Measurements from ENCODE around the gene TLK2. TPM values are rescaled to one million over a fixed set of nuclear protein-coding genes. Genes with fewer than 3 reads are reported as not detected.
"Not testable (repeated sequence)": the region's sequence is repeated elsewhere in the genome, so short reads cannot be mapped to it uniquely, and the experiment has no call there.

The TLK2 gene
- total RNA-seq, 1 donor from 2014 or later: 58.4 TPM

DNA sequence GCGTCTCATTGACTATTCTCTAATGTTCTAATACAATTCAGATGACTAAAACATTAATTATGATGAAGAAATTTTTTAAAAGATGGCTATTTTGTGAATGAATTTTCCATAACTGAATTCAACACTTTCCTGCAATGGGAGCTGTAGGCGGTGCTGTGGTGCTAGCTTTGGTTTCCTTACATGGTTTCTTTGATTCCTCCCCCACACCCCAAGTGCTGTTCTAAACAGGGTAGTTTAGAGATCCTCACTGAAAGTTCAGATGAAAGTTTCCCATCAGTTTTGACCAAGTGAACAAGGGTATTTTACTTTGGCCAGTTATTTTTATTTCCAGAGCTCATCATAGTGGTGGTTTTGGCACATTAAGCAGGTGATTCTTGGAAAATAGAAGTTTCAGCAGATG lies 122.8 kb downstream of the TLK2 start:
- DNase-seq: no peak

DNA sequence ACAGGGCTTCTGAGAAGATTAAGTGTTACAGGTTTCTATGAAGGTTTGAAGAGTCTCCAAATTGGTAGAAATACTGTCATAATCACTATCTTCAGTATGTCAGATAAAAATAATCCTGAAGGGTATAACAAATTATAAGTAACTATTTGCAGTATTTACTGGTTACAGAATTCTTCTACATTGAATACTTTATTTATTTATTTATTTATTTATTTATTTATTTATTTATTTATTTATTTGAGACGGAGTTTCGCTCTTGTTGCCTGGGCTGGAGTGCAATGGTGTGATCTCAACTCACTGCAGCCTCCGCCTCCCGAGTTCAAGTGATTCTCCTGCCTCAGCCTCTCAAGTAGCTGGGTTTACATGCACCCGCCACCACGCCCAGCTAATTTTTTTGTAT lies 125.2 kb downstream of the TLK2 start:
- not testable (repeated sequence) for DNase-seq

DNA sequence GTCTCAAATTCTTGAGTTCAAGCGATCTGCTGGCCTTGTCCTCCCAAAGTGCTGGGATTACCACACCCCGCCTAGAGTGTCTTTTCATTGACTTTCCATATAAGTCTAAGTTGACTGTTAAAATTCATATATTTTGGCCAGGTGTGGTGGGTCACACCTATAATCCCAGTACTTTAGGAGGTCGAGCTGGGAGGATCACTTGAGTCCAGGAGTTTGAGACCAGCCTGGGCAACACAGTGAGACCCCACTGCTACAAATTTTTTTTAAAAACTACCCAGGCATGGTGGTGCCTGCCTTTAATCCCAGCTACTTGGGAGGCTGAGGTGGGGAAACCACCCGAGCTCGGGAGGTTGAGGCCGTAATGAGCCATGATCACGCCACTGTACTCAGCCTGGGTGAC lies 127.0 kb downstream of the TLK2 start:
- DNase-seq: no peak

DNA sequence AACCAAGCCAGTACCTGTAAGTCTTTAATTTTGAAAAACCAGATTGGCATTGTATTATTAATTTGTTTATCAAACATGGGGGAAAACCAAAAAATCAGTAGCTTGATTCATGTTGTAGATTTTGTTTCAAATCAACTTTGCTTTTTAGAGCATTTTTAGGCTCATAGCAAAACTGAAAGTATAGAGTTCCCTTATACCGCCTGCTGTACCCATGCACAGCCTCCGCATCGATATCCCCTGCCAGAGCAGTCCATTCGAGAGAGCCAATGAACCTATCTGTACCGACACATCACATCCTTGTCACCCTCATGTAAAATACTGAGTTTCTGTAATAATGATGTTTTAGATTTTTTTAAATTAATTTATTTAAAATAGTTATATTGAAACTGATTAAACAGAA lies 132.7 kb downstream of the TLK2 start:
- DNase-seq: no peak

DNA sequence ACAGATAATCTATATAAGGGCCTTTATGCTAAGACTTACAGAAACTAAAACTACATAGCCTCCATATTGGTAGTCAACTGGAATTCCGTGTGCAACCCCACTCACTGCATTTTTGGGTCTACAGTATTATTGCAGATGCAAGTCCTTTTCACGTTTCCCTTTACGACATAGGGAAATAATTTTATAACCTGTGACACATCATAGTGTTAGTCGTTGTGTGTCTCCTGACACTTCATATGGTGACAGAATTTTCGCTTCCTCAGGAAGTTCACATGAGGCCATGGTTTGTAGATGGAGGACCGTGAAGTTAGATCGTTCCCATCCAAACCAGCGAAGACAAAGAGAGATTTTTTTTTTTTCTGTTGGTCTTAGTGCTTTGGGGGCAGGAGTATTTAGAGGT lies 133.1 kb downstream of the TLK2 start:
- no peak for DNase-seq

DNA sequence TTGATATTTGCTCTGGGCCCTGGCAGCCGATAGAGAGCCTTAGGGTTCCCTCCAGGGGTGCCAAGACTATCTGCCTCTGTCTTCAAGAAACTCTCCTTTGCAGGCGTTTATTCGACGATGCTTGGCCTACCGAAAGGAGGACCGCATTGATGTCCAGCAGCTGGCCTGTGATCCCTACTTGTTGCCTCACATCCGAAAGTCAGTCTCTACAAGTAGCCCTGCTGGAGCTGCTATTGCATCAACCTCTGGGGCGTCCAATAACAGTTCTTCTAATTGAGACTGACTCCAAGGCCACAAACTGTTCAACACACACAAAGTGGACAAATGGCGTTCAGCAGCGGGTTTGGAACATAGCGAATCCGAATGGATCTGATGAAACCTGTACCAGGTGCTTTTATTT lies 133.7 kb downstream of the TLK2 start:
- DNase-seq: not testable (repeated sequence)

DNA sequence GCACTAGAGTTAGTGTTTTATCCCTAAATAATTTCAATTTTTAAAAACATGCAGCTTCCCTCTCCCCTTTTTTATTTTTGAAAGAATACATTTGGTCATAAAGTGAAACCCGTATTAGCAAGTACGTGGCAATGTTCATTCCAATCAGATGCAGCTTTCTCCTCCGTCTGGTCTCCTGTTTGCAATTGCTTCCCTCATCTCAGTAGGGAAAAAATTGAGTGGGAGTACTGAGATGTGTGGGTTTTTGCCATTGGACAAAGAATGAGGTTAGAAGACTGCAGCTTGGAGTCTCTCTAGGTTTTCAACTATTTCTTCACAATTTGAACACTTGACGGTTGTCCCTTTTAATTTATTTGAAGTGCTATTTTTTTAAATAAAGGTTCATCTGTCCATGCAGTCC lies 134.5 kb downstream of the TLK2 start:
- not testable (repeated sequence) for DNase-seq

DNA sequence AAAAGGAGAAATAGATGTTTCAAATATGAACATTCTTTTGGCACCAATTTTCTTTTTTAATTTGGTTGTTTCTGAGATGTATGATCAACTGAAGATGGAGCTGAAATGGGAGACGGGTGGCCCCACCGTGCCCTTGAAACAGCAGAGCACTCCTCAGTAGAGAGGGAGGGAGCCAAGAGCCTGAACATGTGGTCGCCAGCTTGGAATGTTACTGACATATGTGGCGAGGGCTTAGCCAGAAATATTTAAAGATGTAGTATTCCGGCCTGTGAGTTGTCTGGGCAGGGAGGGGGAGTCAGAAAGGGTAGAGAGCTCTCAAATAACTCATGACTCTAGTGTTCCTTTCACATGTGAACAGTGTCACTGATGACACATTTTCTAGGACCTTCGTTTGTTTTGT lies 135.5 kb downstream of the TLK2 start:
- DNase-seq: peak; percentile 88

DNA sequence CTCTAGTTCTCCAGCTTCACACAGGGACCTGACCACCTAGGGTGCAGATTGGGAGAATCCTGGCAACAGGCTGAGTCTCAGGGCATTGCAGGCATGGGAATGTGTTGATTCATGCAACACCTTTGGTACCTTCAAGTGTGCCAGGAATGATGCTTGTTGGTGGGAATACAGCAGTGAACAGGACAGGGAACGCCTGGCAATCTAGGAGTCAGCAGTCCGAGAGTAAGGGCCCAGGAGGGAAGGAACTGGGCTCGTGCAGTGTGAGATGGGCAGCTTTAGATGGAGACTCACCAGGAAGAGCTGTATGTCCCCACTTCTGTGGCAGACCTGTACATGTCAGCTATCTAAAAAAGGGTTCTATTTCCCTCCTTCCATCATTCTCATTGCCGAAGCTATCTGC lies 136.9 kb downstream of the TLK2 start:
- no peak for DNase-seq

DNA sequence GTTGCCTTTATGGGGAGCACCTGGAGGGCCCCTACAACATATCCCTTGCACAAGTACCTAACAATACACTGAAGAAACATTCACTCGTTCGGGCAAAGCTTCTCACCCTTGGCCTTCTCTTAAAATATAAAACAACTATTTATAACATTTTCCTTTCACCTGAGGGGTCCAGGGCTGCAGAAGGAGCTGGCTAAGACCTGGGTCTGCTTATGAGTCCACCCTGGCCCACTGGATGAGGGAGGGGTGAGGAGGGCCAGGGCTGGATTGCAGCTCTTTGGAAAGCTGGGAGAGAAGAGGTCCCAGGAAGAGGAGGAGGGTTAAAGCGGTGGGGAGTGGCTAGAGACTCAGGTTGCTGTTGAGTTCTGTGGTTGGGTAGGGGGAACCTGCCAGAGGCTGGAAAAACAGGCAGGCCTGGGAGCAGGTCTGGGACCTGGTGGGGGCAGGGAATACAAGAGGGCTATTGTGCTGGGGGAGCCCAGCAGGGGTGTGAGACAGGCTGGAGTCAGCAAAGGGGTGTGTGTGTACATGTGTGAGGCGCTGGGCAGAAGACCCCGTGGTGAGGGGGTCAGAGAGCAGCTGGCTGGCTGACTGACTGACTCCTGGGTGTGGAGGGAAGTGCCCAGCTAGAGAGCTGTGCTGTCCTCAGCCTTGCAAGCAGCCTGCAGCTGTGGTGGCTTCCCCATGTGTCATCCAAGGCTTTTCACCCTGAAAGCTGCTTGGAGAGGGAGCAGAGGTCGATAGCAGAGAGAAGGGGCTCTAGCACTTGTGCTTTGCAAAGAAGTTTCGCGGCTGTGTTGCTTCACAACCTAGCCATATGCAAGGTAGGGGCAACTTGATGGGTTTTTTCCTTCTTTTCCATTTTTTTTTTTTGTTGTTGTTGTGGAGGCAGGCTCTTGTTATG lies 138.6 kb downstream of the TLK2 start:
- DNase-seq: peak; percentile 73

DNA sequence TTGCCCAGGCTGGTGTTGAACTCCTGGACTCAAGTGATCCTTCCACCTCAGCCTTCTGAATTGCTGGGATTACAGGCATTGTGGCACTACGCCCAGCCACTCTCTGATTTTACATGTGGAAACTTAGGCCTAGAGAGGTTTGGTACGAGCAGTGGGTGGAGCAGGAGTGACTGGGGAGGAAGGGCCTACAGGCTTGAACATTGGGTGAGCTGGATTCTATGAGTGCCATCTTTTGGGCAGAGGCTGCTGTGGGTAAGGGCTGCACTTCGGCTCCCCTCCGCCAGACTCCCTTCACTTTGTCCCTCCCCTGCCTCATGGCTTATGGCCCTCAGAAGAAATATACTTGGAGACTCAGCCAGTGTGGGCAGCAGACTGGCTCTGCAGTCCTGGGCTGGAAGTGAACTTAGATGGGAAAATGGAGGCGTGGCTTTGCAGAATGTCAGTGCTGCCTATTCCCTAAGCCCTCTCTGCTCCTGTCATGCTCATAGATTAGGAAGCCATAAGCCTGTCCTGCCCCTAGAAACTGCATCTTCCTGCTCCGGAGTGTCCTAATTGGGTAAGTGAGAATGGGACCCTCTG lies 139.4 kb downstream of the TLK2 start:
- DNase-seq: peak; percentile 51

DNA sequence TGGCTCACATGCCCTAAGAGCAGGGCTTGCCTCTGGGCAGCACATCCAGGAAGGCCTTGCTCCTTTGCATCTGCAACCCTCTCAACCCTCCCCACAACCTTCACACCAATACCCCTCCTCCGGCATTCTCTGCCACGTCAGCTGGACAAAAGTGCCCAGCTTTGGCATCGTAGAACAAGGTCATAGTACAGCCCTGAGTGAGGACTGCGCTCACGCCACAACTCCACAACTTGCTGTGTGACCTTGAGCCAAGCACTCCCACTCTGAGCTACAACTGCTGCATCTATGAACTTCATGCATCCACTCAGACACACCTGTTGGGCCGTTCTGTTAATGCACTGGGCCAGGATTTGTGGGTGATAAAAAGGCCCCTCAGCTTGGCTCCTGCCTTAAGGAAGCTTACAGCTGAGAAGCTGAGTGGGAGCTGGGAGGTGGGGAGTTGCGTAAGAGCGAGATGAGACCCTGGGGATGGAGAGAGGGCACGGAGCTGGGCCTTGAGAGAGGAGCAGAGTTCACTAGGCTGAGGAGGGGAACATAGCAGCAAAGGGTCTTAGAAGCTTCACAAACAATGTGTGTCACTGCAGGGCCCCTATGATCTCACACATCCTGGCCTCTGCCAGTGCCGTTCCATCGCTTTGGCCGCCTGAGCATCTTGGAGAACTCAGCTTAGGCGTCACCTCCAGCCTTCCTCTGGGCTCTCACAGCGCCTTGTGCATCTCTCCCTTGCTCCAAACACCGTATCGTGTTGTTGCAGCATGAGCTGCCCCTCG lies 140.2 kb downstream of the TLK2 start:
- peak; percentile 38 for DNase-seq

DNA sequence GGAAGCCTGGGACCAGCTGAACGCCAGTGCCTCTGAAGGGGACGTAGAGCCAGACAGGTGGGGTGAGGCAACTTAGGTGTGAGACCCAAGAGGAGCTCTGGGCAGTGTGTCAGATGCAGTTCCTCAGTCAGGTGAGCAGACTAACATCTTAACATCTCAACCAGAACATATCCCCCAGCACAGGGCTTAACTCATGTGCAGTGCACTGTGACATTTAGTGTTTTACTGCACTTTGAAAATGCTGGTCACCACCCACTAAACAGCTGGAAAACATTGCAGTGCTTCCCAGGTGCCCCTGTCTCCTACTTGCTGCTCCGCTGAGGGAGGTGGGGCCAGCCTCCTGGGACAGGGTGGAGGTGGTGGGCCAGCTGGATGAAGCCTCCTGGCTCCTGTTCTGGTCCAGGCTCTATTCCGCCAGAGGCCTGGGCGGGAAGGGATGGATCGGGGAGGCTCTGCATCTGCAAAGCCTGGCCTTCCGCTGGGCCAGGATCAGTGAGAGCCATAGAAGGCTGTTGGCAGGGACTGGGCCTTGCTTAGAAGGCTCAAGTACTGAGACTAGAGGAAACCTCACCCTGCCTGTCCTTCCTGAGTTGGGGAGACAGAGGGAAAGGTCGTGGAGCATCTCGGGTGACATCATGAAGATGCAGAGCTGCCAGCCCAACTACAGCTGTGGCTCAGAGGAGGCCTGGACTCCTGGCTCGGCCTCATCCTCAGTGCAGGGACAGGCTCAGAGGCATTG lies 141.0 kb downstream of the TLK2 start:
- no peak for DNase-seq

DNA sequence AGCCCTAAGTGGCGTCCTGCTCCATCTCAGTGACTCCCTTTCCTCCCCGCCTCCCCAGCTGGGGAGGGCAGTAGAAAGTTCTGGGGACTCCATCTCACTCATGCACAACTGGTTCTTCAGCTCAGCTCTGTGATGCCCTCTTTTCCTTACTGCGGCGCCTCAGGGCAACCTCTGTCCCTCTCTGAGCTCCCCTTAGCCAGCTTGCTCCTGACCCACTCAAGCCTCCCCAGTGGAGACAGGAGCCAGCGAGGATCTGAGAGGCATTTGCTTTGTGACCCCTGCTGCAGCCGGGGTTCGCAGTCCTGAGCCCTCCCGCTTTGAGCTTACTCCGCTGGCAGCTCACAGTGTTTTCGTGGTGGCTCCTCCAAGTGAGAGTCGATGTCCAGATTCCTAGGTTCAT lies 142.6 kb downstream of the TLK2 start:
- DNase-seq: no peak

DNA sequence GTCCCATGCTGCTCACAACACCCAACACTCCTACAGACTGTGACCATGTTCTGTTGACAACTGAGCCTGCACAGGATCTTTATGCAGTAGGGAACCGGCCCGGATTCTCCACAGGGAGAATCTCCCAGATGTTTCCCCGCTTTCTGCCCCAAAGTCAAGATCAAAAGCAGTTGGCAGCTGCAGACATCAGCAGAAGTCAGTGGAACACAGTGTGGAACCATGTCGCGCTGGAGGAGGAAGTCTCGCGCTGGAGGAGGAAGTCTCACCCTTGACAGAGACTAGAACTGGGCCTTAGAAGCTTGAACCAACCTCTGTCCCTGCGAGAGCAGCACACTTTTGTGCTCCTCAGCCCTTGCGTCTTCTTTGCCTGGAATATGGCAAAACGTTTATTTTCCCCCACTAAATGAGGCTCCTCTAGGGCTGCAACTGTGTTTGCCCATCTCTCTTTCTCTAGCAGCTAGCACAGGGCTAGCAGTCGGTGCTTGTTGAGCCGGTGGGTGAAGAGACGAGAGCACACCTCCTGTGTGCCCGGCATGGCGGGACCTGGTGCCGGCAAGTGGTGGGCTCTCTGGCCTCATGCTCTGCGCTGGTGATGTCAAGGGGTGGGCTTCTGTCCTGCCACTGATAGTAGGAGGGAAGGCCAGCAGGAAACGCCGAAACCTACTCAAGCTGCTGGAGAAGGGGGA lies 146.7 kb downstream of the TLK2 start:
- no peak for DNase-seq

DNA sequence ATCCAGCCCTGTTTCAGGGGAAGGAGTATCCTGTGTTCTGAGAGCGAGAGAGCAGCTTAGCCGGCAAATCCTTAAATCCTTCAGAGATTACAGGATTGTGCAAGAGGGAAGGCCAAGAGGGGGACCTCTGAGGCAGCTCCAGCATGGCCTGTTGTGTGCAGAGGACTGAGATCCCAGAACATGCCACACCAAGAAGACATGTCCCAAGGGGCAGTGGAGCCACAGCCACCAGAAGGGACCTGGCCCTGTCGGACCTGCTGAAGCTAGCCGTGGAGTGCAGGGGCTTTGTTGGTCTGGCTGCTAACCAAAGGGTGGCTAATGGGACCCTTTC lies 147.2 kb downstream of the TLK2 start:
- DNase-seq: peak; percentile 53

DNA sequence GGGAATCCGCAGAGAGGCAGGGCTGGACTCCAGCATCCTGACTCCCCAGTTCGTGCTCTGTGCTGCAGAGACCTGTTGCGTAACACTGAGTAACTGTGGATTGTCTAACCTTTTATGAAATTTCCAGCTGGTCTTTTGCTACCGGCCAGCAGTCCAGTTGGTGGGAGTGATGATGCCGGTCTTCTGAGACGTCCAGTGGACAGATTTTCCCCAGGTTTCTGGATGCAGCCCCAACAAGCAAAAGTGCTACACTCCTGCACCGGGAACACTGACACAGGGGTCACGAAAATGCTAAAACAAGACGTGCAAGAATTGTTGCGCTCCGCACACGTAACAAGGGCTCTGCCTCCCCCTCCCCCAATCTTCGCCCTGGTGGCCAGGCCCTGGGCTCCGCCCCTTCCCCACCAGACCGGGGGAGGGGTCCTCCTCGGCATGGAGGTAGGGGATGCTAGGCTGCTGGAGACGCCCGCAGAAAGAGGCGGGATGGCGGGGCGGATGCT lies 148.1 kb downstream of the TLK2 start:
- DNase-seq: peak; percentile 86

DNA sequence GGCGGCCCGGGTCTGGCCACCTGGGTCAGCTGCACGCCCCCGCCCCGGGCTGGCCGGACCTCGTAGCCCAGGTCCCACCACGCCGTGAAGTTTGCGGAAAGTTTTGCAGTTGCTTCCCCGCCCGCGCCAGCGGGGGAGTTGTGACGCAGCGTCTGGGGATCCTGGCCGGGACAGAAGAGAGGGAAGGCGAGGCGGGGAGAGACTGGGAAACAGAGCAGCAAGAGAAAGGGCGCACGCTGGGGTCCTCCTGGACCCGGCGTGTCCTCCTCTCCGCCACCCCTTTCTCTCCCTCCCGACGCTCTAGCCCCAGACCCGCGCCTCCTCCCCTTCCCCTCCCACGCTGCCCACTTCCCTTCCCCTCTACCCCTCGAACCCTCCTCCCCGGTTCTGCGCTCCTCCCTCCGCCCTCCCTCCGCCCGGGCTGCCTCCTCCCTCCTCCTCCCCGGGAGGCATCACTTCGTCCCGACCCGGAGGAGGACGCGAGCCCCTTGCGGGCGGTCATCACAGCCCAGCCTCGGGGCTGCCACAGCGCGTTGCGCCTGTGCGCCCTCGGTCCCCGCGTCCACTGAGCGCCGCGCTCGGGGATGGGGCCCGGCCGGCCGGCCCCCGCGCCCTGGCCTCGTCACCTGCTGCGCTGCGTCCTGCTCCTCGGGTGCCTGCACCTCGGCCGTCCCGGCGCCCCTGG lies 148.7 kb downstream of the TLK2 start, which contains the start of gene MRC2:
TSS of gene MRC2 (plus strand) at position 452 of the 685 bp plus-strand sequence. CDS start at position 585, 133 bp downstream.
- DNase-seq: peak; percentile 84

DNA sequence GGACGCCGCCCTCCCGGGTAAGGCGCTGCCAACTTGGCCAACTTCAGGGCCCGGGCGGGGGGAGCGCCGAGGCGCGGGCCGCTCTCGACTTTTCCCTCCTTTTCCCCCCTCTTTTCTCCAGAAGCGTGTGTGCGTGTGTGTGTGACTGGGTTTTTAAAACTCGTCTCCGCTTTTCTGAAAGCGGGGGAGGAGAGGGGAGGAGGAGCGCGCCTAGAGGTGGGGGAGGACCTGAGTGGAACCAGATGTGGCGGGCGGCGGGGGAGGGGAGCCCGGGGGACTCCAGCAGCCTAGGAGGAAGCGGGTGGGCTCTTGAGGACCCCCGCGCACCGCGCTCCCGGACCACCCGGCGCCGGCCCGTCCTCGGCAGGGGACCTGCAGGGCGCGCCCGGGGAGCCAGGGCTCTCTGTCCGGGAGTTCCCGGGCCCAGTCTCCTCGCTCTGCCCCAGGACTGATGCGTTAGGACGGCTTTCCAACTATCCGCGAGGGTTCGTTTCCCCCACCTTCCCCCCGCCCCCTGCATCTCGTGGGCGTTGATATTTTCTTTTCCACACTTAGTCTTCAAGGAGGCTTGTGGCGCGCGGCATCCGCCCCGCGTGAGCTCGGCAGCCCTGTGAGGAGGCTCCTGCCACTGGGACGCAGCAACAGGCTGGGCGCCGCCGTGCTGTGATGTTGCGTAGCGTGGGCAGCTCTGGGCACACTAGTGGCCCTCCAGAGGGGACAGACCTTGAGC lies 149.4 kb downstream of the TLK2 start:
- DNase-seq: peak; percentile 78
